Ovary (tissue), 3 donors: ENCODE data around the gene PER1.

Source experiments
- CTCF ChIP-seq, 3 donors: fragments of 450-650 bp in 2 of 3; fragments of 200-600 bp in 1 of 3; IDR thresholded peaks; one replicate each; pipeline versions ENCODE4 v1.5.1 to v1.8.0; 2016 to 2022; ENCODE audit warnings: antibody characterized with exemption in 3 of 3, mild to moderate bottlenecking in 1 of 3
- POLR2A ChIP-seq: fragments of 450-650 bp; IDR thresholded peaks from one replicate; pipeline ENCODE4 v1.6.1; 2017; ENCODE audit warnings: antibody characterized with exemption, mild to moderate bottlenecking, moderate library complexity
- donor health status: DM: no; HTN: no; CAD: no.

GRCh38 chr17:8125947-8126490 lies 26.2 kb downstream of the PER1 start:
- TF ChIP-seq POLR2A (no peak), CTCF (IDR thresholded peaks at IDR 0.05) (no peak)
